Left ventricle myocardium superior (tissue), 1 donor: Measurements from ENCODE around the gene MIGA2. TPM values are rescaled to one million over a fixed set of nuclear protein-coding genes. Genes with fewer than 3 reads are reported as not detected.
A peak's percentile ranks its signal among the peaks of the same experiment; 100 is the strongest.

Source experiments
- ATAC-seq: fragments of 200-7000 bp; cut with Tn5 transposase; one replicate; pipeline ENCODE4 v1.9.1; 2020; ENCODE audit warnings: mild to moderate bottlenecking, moderate library complexity
- DNase-seq: peaks from one replicate; pipeline ENCODE4 v3.0.0-alpha.2; 2020
- intact Hi-C: fragments of 100-400 bp; cut with micrococcal nuclease; formaldehyde crosslinking; loops from one replicate; pipeline ENCODE4 v1.11.0; 2022
- total RNA-seq: library from RNA; stranded (reverse); fragmentation: NEBNext Ultra II Directional; extraction: Animal tissue kit (Norgen Biotek cat#: 25700); gene quantifications from one replicate; pipeline ENCODE4 v1.2.1, GENCODE V29; 2021
- donor health status: DM: no; HTN: yes; CAD: no; lungs with severe emphysema.

MIGA2 gene
- total RNA-seq, 1 donor from 2014 or later = 39.0 TPM

DNA sequence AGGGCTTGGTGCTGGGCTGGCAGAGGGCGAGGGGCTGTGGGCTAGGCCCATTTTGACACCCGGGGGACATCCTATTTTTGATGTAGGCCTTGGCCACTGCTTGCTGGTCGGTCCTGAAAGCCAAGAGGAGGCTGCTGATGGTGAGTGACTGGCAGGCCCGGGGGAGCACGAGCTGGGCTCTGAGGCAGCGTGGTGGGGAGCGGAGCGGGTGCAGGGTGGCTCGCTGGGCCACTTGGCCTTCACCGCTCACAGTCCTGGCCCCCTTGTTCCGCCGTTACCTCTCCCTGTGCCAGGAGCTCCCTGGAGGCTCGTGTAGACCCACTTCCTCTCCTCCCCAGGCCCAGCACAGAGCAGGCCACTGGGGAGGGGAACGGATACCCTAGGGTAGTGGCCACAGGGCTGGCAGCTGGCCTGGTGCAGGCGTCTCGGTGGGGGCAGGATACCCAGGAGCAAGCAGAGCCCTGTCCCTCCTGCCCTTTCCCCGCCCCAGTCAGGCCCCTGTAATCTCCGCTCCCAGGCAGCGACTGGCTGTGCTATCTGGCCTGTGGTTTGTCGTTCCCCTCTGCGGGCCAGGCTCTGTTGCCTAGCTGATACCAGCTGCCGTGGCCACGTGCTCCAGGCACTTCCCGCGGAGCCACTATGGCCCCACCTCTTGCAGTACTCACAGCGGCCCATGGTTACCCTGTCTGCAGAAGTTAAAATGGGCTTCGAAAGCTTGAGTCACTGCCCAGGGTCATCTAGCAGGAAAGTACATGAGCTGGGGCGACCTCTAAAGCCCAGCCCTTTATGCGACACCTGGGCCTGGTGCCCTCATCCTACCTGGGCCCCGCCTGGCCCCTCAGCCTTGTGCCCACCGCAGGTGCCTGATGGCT is 32.8 kb downstream of the MIGA2 start:
- DNase-seq (peak; percentile 90), ATAC-seq (peak; percentile 94)
- intact Hi-C loops = no loop called here

- DNase-seq = no peak
- intact Hi-C loops = no loop called here
- ATAC-seq = peak; percentile 11
These were observed 33.6 kb downstream of the MIGA2 start for GRCh38 chr9:129069862-129070641.

DNA sequence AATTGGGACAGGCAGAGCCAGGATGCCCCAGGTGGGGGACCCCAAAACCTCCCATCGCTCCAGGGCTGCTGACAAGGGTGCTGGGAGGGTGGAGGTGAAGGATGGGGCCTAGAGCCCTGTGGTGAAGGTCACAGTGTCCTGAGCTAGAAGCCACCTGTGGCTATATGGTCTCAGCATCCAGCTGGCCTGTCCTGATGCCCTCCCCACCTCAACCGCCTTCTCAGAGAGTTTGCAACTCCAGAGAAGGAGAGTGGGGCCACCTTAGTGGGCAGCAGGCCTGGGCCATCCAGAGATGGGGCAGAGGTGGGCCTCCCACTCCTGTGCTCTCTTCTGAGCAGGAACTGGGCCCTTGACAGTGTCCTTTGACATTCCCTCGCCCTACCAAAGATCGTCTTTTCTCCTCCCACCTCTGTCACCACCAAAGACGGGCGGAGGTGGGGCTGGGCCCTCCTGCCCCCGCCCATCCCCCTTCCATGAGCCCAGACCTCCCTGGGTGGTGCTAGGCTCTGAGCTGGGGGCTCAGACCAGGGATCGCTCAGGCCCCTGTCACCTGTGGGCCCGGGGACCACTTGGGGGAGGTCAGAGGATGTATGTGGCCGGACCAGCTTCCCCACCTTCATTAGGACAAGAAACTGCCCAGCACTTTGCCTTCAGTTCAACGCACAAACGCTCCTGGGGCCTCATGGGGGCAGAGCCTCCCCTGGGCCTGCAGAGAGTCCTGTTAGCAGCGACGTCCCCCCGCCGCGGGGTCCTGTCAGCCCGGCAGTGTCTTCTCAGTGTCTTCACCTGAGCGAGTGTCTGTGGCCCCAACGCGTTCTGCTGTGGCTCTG is 34.5 kb downstream of the MIGA2 start:
- DNase-seq = no peak
- no peak for ATAC-seq
- intact Hi-C loops = no loop called here

DNA sequence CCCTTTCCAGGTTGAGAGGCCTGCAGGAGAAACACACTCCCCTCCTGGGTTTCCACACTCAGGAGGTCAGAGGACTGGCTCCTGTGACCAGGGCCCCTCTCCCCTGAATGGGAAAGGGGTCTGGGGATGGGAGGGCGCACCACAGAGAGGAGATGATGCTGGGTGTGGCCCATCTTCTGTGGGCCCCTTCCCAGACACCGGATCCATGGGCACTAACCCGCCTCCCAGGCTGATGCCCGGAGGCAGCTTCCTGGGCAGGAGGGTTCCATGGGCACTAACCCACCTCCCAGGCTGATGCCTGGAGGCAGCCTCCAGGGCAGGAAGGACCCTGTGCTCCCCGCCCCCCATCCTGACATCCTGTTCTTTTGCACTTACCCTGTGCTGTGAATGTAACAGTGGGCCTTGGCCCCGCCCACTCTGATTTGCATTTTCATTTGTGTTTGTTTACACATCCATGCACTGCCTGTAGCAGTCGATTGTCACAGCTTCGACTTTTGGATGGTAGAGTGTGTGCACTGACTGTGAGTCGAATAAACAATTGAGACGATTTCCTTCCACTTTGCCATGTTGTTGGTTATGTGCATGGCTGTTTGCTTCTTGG is 35.2 kb downstream of the MIGA2 start:
- ATAC-seq = no peak
- intact Hi-C loops = no loop called here
- no peak for DNase-seq

GRCh38 chr9:129072171-129072570 is 35.7 kb downstream of the MIGA2 start:
- ATAC-seq (no peak), DNase-seq (no peak)
- intact Hi-C loops = no loop called here

DNA sequence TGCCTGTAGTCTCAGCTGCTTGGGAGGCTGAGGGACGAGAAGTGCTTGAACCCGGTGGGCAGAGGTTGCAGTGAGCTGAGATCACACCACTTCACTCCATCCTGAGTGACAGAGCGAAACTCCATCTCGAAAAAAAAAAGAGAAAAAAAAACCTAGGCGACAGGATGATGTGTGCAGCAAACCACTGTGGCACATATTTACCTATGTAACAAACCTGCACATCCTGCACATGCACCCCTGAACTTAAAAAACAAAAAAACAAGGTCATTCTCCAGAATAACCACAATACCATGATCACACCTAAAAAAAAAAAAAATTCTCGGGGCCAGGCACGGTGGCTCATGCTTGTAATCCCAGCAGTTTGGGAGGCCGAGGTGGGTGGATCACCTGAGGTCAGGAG is 37.0 kb downstream of the MIGA2 start:
- DNase-seq (no peak), ATAC-seq (no peak)
- intact Hi-C loops = no loop called here

- no peak for ATAC-seq
These were observed 37.7 kb downstream of the MIGA2 start for GRCh38 chr9:129074106-129074505.

GRCh38 chr9:129075996-129076639 is 39.7 kb downstream of the MIGA2 start:
- ATAC-seq (no peak), DNase-seq (no peak)
- intact Hi-C loops = no loop called here

More at GRCh38 chr9:129074106-129074505, 37.7 kb downstream of the MIGA2 start:
- DNase-seq = no peak
- intact Hi-C loops = no loop called here

DNA sequence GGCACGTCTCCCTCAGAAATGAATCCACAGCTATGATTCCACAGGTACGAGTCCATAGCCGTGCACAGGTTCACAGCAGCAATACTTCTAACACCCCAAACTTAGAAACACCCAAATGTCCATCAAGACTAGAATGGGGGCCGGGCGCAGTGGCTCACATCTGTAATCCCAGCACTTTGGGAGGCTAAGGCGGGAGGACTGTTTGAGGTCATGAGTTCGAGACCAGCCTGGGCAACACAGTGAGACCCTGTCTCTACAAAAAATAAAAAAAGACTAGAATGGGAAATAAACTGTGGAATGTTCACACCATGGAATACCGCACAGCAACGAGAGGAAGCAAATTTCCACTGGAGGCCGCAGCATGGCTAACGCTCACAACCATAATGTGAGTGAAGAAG is 40.2 kb downstream of the MIGA2 start:
- ATAC-seq (no peak), DNase-seq (no peak)
- intact Hi-C loops = no loop called here

GRCh38 chr9:129077236-129077635 is 40.8 kb downstream of the MIGA2 start:
- DNase-seq = no peak
- intact Hi-C loops = no loop called here
- no peak for ATAC-seq

DNA sequence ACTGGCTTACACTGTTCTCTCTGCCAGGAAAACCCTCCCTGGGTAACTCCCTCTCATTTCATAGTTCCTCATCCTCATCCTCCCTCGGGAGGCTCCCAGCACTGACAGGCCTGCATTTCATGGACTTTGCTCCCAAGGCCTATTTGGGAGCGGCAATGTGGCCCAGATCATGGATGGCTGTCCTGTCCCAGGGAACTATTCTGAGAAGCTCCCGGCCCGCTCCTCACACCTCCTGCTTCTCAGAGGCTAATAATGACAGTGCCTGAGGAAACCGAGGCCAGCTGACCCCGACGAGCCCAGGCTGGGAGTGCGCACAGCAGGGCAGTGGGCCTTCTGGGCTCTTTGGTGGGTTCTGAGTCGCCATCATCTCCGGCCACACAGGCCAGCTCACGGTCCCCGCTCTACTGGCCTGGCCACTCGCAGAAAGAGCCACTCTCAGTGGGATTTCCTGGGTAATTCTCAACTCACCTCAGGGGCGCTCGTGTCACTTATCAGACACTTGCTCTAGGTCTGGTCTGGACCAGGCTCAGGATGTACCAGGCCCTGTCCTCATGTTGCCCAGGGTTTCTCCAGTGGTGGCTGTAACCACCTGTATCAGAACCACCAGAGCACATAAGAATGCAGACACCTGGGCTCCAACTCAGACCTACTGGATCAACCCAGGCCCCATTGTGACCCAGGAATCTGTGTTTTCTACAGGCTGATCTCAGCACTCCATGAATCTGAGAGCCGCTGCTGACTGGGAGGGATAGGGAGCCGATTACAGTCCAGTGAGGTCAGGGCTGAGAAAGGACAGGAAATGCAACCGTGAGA is 42.5 kb downstream of the MIGA2 start:
- ATAC-seq (no peak), DNase-seq (no peak)
- intact Hi-C loops = no loop called here

GRCh38 chr9:129079829-129080228 is 43.4 kb downstream of the MIGA2 start:
- intact Hi-C loops = no loop called here
- ATAC-seq = no peak
- no peak for DNase-seq

GRCh38 chr9:129080298-129080600 is 43.8 kb downstream of the MIGA2 start:
- DNase-seq (no peak), ATAC-seq (no peak)
- intact Hi-C loops = no loop called here

- DNase-seq (peak; percentile 100), ATAC-seq (peak; percentile 98)
- intact Hi-C loops = no loop called here
These were observed 44.4 kb downstream of the MIGA2 start, which contains the start of gene DOLPP1 for GRCh38 chr9:129080601-129081387. TSS of gene DOLPP1 (plus strand) at chr9:129081111. CDS start at chr9:129081132, 21 bp downstream.

DNA sequence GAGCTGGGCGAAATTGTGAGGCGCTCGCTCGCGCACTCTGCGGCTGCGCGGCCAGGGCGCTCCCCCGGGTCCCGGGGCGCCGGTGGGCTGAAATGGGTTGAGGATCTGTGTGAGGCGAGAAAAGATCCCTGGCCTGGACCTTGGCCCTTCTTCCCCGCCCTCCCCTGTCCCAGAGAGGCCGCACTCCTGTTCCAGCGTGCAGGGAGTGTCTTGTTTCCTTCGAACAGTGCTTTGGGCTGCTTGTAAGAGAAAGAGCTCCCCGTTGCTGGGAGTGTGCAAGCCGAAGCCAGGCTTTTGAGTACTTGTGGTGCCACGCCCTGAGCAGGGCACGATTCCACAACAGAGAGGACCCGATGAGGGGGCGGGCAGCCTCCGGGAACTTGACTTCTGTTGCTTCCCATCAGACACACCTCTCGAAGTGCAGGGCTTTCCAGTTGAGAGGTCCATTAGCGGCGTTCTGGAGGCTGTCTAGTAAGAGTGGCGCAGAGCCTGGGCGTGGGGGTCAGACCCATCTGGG is 45.0 kb downstream of the MIGA2 start:
- ATAC-seq = no peak
- intact Hi-C loops = no loop called here
- DNase-seq = no peak

GRCh38 chr9:129084087-129084486 is 47.7 kb downstream of the MIGA2 start:
- no peak for DNase-seq
- no peak for ATAC-seq
- intact Hi-C loops = no loop called here

DNA sequence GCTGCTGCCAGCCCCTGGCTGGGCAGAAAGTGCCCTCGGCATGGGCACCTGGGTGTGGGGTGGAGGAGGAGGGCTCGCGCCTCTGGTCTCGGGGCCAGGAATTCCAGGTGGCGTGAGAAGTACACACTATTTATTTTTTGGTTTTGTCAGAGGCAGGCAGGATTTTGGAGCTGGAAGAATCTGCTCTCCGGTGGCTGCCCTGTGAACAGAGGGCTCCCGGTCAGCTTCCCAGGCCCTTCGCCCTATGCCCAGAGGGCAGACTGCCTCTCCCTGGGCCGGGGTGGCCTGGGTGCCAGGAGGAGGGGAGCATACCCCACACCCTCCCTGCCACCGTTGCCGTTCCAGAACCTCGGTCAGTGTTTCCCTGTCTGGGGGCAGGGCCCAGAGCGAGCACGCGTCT is 52.8 kb downstream of the MIGA2 start:
- DNase-seq (no peak), ATAC-seq (no peak)
- intact Hi-C loops = no loop called here
